Neural cell (in vitro differentiated cells): ENCODE results near the gene KIN. TPM values are rescaled to one million over a fixed set of nuclear protein-coding genes. Genes with fewer than 3 reads are reported as not detected.

Experiments used
- H2AFZ ChIP-seq: fragments of 200-600, 300-800 bp; sonication (generic), shearing (Covaris generic); 2 replicates; pipeline ENCODE4 v1.6.0; 2014; ENCODE audit warnings: low read depth, mild to moderate bottlenecking, antibody characterized with exemption, low read length, moderate library complexity
- H3F3A ChIP-seq: fragments of 200-600 bp; shearing (Covaris generic); 2 replicates; pipeline ENCODE4 v1.6.1; 2016; ENCODE audit warnings: mild to moderate bottlenecking, moderate library complexity, mixed read lengths, antibody characterized with exemption, low read length; ENCODE audit not compliant: insufficient read depth, poor library complexity, severe bottlenecking
- H3K27ac ChIP-seq: fragments of 200-600, 300-800 bp; sonication (generic), shearing (Covaris generic); 2 replicates; pipeline ENCODE4 v1.5.1; 2014; ENCODE audit warnings: mild to moderate bottlenecking, low read length, moderate library complexity
- H3K27me3 ChIP-seq: fragments of 300-800, 200-600 bp; sonication (generic), shearing (Covaris generic); 2 replicates; pipeline ENCODE4 v1.6.0; 2014; ENCODE audit warnings: mild to moderate bottlenecking, low read depth, low read length, moderate library complexity; ENCODE audit not compliant: insufficient read depth
- H3K36me3 ChIP-seq: fragments of 300-800, 200-600 bp; sonication (generic), shearing (Covaris generic); 2 replicates; pipeline ENCODE4 v1.5.1; 2014; ENCODE audit warnings: mild to moderate bottlenecking, antibody characterized with exemption, low read length, moderate library complexity; ENCODE audit not compliant: insufficient read depth
- H3K4me2 ChIP-seq: fragments of 300-800, 200-600 bp; sonication (generic), shearing (Covaris generic); 2 replicates; pipeline ENCODE4 v1.6.0; 2014; ENCODE audit warnings: mild to moderate bottlenecking, low read length
- H3K4me3 ChIP-seq: fragments of 300-800, 200-600 bp; sonication (generic), shearing (Covaris generic); 2 replicates; pipeline ENCODE4 v1.5.1; 2014; ENCODE audit warnings: mild to moderate bottlenecking, low read length, moderate library complexity
- H3K79me2 ChIP-seq: fragments of 200-600 bp; shearing (Covaris generic); replicated peaks from 2 replicates; pipeline ENCODE4 v1.6.0; 2014; ENCODE audit warnings: mild to moderate bottlenecking, low read length, moderate library complexity; ENCODE audit not compliant: insufficient read depth
- H3K9ac ChIP-seq: fragments of 300-800, 200-600 bp; sonication (generic), shearing (Covaris generic); 2 replicates; pipeline ENCODE4 v1.6.1; 2016; ENCODE audit warnings: mild to moderate bottlenecking, low read length, mixed read lengths
- H3K9me2 ChIP-seq: fragments of 200-600 bp; shearing (Covaris generic); 2 replicates; pipeline ENCODE4 v1.6.1; 2016; ENCODE audit warnings: mild to moderate bottlenecking, low read length, mixed read lengths; ENCODE audit not compliant: insufficient read depth
- H3K9me3 ChIP-seq: fragments of 200-600, 300-800 bp; sonication (generic), shearing (Covaris generic); 2 replicates; pipeline ENCODE4 v1.6.1; 2016; ENCODE audit warnings: mild to moderate bottlenecking, mixed run types, low read length, moderate library complexity, mixed read lengths
- H4K20me1 ChIP-seq: fragments of 200-600 bp; shearing (Covaris generic); 2 replicates; pipeline ENCODE4 v1.6.1; 2016; ENCODE audit warnings: mild to moderate bottlenecking, mixed run types; ENCODE audit not compliant: insufficient read depth
- EP300 ChIP-seq: fragments of 450-650 bp; conservative IDR thresholded peaks from 2 replicates; pipeline ENCODE4 v1.6.1; 2014; ENCODE audit warnings: antibody characterized with exemption, mild to moderate bottlenecking, moderate library complexity; ENCODE audit not compliant: poor library complexity, severe bottlenecking
- EZH2 ChIP-seq: fragments of 200-600, 300-800 bp; shearing (Covaris generic), sonication (generic); IDR thresholded peaks from 2 replicates; pipeline ENCODE4 v1.6.1; 2014; ENCODE audit warnings: antibody characterized with exemption, low read length, borderline replicate concordance, mild to moderate bottlenecking; ENCODE audit not compliant: insufficient read depth, poor library complexity, severe bottlenecking
- MXI1 ChIP-seq: fragments of 450-650 bp; conservative IDR thresholded peaks from 2 replicates; pipeline ENCODE4 v1.6.1; 2014; ENCODE audit warnings: antibody characterized with exemption, mild to moderate bottlenecking; ENCODE audit not compliant: poor library complexity, severe bottlenecking
- POLR2AphosphoS5 ChIP-seq: IDR thresholded peaks from 2 replicates; pipeline ENCODE4 v1.6.1; 2012
- RAD21 ChIP-seq: fragments of 450-650 bp; conservative IDR thresholded peaks from 2 replicates; pipeline ENCODE4 v1.6.1; 2014; ENCODE audit warnings: antibody characterized with exemption, mild to moderate bottlenecking, moderate library complexity
- SMC3 ChIP-seq: fragments of 450-650 bp; conservative IDR thresholded peaks from 2 replicates; pipeline ENCODE4 v1.6.1; 2014; ENCODE audit warnings: antibody characterized with exemption, mild to moderate bottlenecking, moderate library complexity; ENCODE audit not compliant: poor library complexity
- TAF1 ChIP-seq: IDR thresholded peaks from 2 replicates; pipeline ENCODE4 v1.6.1; 2012; ENCODE audit warnings: low read depth
- polyA plus RNA-seq: library from polyadenylated mRNA; depleted of rRNA; stranded (reverse); fragments of >200 nt; gene quantifications from 2 replicates; pipeline ENCODE4 v1.2.3, GENCODE V29; 2014
- TF ChIP-seq, protein P1 (sequence below): fragments of 450-650 bp; IDR thresholded peaks from 2 replicates; pipeline ENCODE4 v1.5.1; 2014; ENCODE audit warnings: antibody characterized with exemption, mild to moderate bottlenecking, moderate library complexity; ENCODE audit not compliant: poor library complexity, severe bottlenecking
- TF ChIP-seq, protein P2 (sequence below): IDR thresholded peaks from 2 replicates; pipeline ENCODE4 v1.6.1; 2012; ENCODE audit warnings: borderline replicate concordance

Gene KIN
- polyA plus RNA-seq, 1 donor from 2014 or later, result 24.4 TPM

DNA sequence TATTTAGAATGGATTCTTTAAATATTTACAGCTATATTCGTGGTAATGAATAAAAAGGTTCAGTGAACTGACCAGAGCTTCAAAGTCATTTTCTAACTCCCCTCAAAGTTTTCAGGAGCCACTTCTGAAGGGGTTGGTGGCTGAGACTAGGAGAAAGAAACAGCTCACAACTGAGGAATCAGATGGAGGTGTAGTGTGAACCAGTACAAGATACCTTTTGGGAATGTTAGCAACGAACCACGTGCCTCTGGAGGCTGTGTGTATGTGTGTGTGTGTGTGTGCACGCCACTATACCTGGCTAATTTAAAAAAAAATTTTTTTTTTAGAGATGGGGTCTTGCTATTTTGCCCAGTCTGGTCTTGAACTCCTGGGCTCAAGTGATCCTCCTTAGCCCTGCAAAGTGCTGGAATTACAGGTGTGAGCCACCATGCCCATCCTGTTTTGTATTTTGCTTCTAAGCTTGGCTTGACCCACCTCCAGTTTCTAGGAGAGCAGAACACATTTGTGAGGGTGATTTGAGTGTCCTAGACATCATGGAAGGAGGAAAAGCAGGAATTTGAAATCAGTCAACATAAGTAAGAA is 21.0 kb upstream of the KIN start:
- no peak overlapping the region for H3K9ac ChIP-seq

DNA sequence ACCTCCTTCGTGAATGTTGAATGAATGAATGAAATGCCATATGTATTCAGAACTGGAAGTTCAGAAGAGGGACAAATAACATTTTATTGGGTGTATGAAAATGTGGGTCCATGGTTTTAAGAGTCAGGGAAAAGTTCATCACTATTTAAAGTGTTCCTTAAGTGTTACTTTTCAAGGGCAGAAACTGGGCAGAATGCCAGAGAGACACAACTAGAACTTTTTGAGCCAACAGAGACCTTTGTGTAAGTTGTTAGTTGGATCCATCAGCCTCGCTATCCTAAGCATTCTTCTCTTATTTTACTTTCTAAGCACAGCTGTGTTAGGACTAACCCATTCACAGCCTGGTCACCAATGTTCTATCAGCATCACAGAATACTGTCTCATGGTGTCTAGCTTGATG is 16.9 kb upstream of the KIN start:
- no peaks in the 10 kb centered on the region for H3F3A ChIP-seq
- no peaks in the 10 kb centered on the region for H3K9me3 ChIP-seq
- H4K20me1 ChIP-seq, result no peaks in the 10 kb centered on the region
- H3K27me3 ChIP-seq, result no peaks in the 10 kb centered on the region
- no peak overlapping the region for H3K27ac ChIP-seq
- TF ChIP-seq, protein P1, sequence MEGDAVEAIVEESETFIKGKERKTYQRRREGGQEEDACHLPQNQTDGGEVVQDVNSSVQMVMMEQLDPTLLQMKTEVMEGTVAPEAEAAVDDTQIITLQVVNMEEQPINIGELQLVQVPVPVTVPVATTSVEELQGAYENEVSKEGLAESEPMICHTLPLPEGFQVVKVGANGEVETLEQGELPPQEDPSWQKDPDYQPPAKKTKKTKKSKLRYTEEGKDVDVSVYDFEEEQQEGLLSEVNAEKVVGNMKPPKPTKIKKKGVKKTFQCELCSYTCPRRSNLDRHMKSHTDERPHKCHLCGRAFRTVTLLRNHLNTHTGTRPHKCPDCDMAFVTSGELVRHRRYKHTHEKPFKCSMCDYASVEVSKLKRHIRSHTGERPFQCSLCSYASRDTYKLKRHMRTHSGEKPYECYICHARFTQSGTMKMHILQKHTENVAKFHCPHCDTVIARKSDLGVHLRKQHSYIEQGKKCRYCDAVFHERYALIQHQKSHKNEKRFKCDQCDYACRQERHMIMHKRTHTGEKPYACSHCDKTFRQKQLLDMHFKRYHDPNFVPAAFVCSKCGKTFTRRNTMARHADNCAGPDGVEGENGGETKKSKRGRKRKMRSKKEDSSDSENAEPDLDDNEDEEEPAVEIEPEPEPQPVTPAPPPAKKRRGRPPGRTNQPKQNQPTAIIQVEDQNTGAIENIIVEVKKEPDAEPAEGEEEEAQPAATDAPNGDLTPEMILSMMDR, result no peak
- TF ChIP-seq, protein P2, sequence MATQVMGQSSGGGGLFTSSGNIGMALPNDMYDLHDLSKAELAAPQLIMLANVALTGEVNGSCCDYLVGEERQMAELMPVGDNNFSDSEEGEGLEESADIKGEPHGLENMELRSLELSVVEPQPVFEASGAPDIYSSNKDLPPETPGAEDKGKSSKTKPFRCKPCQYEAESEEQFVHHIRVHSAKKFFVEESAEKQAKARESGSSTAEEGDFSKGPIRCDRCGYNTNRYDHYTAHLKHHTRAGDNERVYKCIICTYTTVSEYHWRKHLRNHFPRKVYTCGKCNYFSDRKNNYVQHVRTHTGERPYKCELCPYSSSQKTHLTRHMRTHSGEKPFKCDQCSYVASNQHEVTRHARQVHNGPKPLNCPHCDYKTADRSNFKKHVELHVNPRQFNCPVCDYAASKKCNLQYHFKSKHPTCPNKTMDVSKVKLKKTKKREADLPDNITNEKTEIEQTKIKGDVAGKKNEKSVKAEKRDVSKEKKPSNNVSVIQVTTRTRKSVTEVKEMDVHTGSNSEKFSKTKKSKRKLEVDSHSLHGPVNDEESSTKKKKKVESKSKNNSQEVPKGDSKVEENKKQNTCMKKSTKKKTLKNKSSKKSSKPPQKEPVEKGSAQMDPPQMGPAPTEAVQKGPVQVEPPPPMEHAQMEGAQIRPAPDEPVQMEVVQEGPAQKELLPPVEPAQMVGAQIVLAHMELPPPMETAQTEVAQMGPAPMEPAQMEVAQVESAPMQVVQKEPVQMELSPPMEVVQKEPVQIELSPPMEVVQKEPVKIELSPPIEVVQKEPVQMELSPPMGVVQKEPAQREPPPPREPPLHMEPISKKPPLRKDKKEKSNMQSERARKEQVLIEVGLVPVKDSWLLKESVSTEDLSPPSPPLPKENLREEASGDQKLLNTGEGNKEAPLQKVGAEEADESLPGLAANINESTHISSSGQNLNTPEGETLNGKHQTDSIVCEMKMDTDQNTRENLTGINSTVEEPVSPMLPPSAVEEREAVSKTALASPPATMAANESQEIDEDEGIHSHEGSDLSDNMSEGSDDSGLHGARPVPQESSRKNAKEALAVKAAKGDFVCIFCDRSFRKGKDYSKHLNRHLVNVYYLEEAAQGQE, result no peak
- TF ChIP-seq EZH2 (no peak), RAD21 (no peak), MXI1 (no peak), EP300 (no peak), SMC3 (no peak), POLR2AphosphoS5 (no peak), TAF1 (no peak)
- H3K4me2 ChIP-seq, result no peak overlapping the region
- no peak overlapping the region for H2AFZ ChIP-seq
- H3K9ac ChIP-seq, result no peak overlapping the region
- H3K4me3 ChIP-seq, result no peak overlapping the region
- peaks cover 34% of the 10 kb centered on the region for H3K36me3 ChIP-seq
- no peaks in the 10 kb centered on the region for H3K79me2 ChIP-seq
- no peaks in the 10 kb centered on the region for H3K9me2 ChIP-seq

More for the DNA sequence above, 21.0 kb upstream of the KIN start:
- H2AFZ ChIP-seq, result no peak overlapping the region
- no peaks in the 10 kb centered on the region for H4K20me1 ChIP-seq
- no peaks in the 10 kb centered on the region for H3K79me2 ChIP-seq
- H3K27me3 ChIP-seq, result no peaks in the 10 kb centered on the region
- H3K27ac ChIP-seq, result no peak overlapping the region
- no peaks in the 10 kb centered on the region for H3K9me2 ChIP-seq
- no peak overlapping the region for H3K4me3 ChIP-seq
- H3K36me3 ChIP-seq, result peaks cover 21% of the 10 kb centered on the region
- TF ChIP-seq POLR2AphosphoS5 (no peak), EP300 (no peak), RAD21 (no peak), EZH2 (no peak), TAF1 (no peak), MXI1 (no peak), SMC3 (no peak)
- TF ChIP-seq, protein P1, result no peak
- TF ChIP-seq, protein P2, result no peak
- no peak overlapping the region for H3K4me2 ChIP-seq
- no peaks in the 10 kb centered on the region for H3K9me3 ChIP-seq
- H3F3A ChIP-seq, result no peaks in the 10 kb centered on the region
